A673 (cell line): ENCODE measurements around the gene MBTPS1.

Source experiments
- CTCF ChIP-seq: fragments of 300-800, 200-600 bp; sonication (generic); conservative IDR thresholded peaks from 2 replicates; pipeline ENCODE4 v1.5.1; 2017; ENCODE audit warnings: low read depth, mild to moderate bottlenecking, antibody characterized with exemption, low read length, moderate library complexity, mixed read lengths
- EZH2 ChIP-seq: fragments of 200-600 bp; sonication (generic); IDR thresholded peaks from 2 replicates; pipeline ENCODE4 v1.6.1; 2017; ENCODE audit warnings: borderline replicate concordance, low read depth, mild to moderate bottlenecking, mixed read lengths, antibody characterized with exemption, low read length; ENCODE audit not compliant: poor library complexity, severe bottlenecking

- TF ChIP-seq CTCF, result no peak
- no peak for TF ChIP-seq EZH2
These were observed 37.0 kb upstream of the MBTPS1 start for GRCh38 chr16:84153660-84154214.
